Measurements from ENCODE around the gene PAX1.

The PAX1 gene

DNA sequence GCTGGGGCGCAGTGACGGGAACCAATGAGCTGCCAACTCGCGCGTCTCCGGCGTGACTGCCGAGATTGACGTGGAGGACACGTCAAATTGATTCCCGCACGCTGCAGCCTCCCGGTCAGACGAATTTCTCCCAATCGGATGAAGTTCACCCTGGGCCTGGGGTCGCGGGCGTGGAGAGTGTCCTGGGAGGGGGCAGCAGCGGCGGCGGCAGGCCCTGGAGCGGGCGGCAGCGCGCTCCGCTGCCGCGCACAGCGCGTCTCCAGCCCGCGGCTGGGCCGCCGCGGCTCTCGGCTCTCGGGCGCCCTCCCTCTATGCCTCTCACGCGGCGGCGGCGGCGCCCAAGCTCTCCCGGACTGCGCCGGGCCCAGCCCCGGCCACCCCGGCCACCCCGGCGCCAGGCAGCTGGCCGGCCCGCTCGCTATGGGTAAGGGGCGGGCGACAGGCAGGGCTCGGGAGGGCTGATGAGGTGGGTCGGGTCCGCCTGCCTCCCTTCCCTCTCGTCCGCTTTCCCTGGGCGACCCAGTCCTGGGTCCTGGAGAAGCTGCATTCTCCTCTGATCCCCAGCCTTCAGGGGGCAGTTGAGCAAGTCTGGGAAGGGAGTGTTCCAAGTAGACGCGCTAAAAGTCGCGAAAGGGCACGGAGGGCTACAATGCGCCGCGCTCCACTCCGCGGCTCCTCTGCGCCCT is at the start of gene PAX1:
PAX1 (plus strand) TSS at position 90 of the 686 bp plus-strand sequence; CDS start at position 139, 49 bp downstream.
- DNase-seq = no peak

DNA sequence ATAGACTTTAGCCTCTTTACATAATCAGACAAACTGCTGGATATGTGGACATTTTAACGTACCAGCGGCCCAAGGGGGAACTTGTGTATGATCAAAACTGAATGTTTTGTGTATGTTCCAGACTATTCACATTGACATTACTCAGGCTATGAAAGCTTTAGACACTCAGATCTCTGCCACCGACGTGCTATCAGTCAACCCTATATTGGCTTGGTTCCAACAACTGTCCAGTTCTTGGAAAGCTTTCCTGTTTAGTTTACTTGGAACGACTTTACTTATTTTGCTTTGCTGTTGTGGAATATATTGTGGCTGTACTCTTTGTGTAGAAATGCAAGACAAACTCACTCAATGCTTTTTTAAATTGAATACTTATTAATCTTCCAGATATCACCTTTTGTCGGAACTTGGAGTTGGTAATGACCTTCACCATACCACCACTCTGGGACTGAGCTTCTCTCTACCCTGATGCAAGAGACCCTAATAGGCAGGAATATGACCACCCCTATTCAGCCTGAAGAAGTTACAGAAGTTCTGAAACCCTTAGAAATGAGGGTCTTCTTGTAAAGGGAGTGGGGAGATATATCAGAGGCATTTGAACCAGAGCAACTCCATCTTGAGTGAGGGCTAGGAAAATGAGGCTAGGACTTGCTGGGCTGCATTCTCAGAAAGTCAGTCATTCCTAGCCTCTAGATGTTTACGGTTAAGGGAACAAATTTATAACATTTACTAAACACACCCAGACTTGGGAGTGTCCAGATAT is 49.0 kb upstream of the PAX1 start:
- DNase-seq = no peak

DNA sequence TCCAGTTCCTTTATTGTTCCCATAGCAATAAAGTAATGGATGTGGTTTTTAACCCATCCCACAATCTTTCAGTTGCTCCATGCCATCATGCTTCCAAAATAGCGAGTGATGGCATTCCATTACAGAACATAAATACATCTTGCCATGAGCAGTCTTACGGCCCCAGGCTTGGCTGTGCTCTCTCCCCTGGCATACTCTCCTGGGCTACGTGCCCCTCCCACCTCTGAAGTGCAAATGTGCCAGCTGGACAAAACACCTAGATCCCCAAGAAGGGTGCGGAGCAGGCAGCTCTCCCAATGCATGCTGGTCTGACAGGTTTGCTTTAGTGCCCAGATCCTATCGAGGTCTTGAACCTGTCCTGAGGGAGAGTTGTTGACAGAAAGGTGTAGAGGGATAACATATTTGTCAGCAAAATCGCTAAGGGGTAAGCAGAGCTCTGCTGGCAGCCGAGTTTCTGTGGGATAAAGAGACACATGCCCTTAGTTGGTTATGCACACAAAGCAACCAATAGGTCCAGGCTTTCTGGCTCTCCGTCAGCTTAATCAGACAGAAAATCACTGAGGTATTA is 43.9 kb upstream of the PAX1 start:
- DNase-seq = no peak

DNA sequence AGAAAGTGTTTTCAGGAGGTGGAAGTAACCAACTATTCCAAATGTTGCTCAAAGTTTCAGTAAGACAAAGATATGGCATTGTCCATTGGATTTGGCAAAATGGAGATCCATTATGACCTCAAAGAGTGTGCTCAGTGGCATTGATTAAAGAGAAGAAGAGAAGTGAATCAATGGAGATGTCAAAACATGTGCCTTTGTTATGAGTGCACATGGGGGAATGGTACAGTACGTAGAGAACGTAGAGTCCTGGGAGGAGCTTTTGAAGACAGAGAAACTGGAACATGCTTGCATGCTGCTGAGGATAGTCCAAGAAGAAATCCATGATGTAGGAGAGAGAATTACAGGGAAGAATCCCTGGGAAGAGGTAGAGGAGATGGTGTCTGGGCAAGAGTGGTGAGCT is 42.0 kb upstream of the PAX1 start:
- DNase-seq = no peak

DNA sequence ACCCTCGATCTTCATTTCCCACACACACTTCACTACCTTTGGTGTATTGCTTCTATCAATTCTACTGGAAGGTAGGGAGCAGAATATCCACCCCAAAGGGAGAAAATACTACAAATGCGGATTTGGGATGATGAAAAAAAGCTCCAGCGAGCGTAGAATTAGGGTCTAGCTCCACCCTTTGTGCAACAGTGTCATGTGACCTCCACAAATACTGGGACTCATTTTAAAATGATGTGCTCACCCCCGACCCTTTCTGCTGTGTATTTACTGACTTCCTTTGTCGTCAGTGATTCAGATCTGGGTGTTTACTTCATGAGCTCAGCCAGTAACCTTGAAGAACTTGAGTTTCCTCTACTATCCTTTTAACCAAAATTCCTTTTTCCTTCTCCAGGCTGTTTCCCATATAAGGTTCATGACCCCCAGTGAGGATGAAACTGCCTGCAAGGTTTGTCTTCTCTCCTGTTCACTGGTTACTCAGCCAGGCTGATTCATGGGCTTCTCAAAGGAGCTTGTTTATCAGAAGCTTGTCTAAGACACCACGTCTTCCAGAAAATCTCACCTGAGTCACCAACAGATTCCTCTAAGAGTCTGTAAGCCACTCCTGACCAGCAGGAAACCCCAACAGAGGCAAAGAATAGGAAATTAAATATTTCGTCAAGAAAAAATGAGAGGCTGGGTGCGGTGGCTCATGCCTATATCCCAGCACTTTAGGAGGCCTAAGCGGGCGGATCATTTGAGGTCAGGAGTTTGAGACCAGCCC is 39.6 kb upstream of the PAX1 start:
- no peak for DNase-seq

DNA sequence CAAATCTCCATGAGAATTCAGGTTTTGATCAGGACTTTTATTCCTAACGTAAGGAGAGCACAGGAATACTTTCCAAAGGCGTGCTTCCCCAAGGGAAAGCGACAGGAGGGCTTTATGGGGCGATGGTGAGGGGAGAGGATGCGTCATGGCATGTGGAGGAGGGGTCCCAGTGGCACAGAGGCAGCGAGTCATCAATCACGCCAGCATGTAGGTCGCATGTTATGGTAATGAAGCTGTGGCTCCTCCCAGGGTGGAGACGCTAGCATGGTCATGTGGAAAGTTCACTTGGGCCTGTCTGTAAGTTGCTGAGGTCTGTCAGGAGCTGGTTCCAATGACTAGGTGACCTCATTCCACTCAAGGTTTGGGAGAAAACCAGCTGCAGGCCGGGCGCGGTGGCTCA is 35.3 kb upstream of the PAX1 start:
- DNase-seq = no peak

DNA sequence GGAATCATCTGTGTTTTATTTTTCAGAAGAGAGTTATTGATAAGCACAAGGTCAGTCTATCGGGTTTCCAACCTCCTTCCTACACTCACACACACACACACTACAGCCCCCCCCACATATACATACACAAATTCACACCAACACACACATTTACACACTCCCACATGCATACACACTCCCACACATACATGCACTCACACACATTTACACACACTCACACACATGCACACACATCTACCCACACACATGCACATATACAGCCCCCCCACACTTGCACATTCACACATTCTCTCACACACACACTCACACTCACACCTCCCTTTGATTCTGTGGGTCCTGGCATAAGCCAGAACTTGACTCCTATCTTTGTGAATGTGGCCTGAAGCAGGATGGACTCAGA is 34.5 kb upstream of the PAX1 start:
- DNase-seq = no peak

DNA sequence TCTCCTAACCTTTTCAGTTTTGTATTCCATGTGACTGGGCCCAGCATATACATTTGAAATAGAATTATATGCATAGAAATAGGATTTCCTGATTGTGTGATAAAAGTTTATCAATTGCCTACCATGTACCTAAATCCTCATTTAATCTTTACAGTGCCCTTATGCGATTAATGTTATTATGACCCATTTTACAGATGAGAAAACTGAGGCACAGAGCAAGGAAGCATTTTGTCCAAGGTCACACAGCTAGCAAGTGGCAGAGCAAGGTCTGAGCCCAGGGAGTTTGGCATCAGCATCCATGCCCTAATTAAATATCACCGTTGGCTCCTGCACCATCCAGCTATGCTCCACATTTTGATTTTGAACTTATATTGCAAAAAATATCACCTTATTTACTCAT is 28.2 kb upstream of the PAX1 start:
- DNase-seq = no peak

DNA sequence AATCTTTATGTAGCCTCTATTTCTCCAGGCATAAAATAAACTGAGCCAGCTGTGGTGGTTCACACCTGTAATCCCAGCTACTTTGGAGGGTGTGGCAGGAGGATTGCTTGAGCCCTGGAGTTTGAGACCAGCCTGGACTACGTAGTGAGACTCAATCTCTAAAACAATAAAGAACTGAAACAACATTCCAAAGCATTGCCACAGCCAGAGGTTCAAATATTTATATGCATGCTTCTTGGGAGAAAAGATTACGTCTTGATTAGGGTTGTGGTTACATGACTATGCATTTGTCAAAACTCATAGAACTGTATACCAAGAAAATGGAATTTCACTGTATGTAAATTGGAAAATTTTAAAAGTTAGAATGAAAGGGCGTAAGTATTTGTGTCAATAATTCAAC is 27.7 kb upstream of the PAX1 start:
- no peak for DNase-seq

DNA sequence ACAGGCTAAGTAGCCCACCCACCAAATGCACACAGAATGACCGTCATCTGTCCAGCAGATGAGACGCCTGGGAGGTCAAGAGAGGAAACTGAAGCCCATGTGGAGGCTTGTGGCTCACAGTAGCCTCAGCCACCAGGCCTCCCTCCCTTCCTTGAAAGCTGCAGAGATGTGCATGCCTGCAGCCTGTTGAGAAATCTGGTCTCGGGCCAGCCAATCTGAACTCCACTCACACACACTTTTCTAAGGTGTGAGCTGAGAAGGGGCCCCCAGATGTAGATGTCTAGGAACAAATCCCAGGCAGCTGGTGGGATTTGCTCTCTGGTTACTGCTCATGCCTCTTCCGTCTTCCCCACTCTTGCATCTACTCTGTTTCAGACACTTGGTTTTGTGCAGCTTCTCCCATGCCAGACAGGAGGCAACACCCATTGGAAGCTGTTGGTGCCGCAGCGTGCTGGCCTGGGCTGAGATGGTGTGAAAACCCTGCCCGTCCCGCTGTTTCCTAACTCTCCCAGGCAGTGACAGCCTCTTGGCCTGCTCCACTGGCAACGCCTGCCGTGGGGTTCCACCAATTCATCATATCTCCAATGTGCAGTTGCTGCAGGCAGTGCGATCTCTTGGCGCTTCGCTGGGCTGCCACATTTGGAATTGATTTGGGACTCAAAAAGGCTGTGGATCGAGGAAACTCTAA is 24.1 kb upstream of the PAX1 start:
- DNase-seq = no peak

DNA sequence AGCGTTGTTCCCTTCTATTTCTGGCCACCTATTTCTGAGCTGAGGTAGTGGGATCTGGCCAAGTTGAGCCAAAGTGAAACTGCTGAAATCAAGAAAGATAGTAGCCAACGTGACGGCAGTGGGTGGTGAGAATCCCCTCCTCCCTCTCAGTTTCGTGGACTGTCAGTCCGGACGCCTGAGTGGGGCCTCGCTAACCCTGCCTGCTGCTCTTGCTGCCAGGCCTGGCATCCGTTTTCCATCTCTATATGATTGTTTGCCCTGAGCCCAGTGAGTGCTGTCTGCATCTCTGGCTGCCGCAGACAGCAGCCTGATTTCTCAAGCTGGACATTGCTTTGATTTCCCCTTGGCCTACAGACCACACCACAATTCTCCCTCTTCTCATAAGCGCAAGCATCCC is 23.5 kb upstream of the PAX1 start:
- no peak for DNase-seq

DNA sequence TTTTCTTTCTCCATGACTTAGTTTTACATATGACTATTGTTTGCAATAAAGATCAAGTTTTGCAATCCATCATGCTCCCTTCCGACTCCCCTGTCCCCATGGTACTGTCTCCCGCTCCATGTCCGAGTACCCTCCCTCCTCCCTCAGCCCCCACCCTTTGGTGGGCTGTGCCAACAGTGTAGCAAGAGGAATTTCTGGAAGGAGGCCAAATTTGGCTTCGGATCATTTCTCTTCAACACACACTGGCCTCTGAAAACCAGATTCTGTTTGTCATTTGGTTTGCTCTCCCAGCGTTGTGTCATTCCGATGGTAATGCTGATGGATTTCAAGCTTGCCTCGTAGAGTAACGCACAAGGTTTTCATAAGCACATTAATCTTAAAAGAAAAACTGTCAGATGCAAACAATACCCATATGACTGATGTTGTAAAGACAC is 22.9 kb upstream of the PAX1 start:
- DNase-seq = no peak

DNA sequence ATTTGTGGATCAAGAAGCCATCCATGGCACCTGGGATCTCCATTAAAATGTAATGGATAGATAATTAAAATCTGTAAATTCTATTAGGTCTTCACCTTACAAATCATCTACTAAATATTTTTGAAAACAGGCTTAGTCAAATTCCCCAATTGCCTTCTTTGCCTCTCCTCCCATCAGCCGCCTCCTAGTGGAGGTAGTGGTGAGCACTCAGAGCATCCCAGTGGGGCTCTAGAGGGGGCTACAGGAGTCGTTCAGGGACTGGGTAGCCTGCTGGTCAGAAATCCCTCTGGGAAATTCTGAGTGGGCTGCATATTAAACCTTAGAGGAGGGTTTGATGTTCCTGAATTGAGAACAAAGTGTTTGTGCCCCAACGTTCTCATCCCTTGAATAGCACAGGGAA is 20.8 kb upstream of the PAX1 start:
- DNase-seq = no peak

DNA sequence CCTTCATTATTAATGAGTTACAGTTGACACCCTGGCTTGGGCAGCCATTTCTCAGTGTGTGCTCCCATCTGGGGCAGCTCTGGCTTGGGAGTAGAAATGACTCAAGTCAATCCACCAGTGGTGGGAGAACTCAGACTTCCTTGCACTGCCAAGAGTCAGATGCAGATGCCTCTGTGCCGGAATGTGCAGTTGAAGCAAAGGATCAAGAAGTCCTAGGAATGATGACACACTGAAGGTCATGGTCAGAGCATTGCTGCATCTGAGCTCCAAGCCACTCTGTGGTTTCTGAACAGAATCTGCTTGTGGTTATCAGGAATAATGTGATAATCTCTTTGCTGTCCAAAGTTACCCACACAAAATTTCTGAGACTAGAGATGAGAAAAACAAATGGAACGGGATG is 19.5 kb upstream of the PAX1 start:
- no peak for DNase-seq

DNA sequence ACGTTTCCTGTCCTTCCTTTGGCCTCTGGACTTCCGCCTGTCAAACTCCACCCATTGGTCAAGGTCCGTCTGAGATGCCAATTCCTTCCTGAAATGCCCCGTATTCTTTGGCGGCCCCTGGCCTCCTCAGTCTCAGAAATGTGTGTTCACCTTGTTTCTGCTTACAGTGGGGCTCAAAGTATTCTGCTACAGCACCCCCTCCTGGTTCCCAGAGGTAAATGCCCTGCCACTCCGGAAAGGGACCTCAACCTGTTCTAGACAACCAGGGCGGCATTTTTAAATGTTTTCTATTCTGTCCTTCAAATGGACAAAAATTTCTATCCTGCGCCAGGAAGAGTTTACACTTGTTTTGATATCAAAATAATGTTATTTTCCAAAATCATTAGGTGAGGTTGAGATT is 12.1 kb upstream of the PAX1 start:
- no peak for DNase-seq

DNA sequence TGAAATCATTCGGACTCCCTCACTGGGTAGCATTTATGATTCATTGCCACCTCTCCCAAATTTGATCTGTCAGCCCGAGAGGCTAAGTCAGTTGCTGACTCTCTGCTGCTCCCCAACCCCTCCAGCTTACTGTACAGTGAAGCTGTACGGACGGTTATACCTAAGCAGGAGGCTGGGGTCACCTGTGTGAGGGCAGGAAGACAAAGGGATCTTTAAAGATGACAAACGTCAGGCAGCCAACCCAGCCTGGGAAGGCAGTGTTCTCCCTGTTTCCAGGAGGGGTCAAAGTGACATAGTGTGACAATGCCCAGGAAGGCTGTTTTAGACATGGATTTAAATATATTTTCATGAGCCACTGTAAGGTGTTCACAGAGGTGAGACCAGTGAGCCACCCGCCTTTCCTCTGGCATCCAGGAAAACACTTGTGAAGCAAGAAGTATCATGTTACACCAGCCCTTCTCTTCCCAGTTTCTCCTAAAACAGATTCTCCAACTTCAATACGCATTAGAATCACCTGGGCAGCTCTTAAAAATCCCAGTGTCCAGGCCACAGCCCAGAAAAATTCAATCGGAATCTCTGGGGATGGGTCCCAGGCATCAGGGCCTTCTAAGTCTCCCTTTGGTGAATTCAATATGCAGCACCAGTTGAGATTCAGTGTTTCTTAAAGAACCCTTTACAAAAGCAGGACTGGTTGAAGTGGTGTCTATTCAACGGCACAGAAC is 6.8 kb upstream of the PAX1 start:
- DNase-seq = no peak

DNA sequence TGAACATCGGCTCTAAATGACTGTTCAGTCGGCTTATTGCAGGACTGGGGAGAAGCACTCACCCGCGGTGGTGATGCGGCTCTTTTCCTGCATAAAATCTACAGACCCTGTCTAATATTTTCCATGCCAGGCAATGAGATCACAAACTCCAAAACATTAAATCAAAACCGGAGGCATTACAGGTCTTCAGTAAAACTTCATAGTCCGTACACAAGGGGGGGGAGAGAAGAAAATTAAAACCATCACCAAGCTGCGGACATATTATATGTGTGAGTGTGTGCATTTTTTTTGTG is 6.3 kb upstream of the PAX1 start:
- DNase-seq = no peak

DNA sequence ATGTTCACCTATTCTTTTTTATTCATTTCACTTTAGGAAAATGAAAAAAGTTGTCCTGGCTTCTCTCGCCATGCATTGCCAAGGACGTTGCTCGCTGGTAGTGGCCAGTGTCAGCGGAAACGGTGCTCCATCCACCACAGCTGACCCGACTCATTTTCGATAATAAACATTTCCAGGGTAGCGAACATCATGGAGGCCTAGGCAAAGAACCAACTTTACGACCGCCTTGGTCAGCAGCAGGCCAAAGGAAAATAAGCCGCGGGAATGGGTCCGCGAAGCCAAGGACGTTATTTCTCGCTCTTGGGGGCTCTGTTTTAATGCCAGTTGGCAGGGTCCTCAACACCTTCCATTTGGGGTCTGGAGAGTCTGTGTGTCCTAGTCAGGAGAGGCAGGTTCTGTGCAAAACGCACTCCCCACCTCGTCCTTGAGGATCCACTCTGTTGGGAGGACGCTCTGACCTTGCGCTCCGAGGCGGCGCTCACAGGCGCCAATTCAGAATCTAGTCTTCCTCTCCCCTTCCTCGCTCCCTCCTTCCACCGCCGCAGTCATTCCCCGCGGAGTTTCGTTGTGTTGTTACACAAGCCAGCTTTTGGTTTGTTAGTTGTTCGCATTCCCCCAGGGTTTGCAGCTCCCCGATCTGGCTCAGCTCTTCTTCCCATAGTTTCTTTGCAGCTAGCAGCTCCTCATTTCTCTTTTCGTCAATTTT is 4.1 kb upstream of the PAX1 start:
- DNase-seq = no peak

DNA sequence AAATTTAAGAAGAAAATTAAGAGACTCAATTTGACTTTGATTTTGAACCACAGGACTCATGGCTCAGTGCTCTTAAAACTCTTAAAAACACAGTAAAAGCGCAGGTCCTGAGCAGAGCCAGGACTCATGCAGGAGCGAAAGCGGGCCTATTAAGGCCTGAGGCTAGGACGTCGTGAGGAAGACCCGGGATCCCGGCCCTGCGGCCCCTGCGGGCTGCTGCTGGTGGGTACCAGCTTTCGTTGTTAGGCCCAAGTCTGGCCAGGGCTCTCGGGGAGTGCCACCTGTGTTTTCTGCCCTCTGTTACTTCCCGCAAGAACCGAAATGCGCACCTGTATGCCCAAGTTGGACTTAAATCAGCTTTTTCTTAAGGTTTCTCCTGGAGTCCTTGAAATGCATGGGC is 3.4 kb upstream of the PAX1 start:
- no peak for DNase-seq

DNA sequence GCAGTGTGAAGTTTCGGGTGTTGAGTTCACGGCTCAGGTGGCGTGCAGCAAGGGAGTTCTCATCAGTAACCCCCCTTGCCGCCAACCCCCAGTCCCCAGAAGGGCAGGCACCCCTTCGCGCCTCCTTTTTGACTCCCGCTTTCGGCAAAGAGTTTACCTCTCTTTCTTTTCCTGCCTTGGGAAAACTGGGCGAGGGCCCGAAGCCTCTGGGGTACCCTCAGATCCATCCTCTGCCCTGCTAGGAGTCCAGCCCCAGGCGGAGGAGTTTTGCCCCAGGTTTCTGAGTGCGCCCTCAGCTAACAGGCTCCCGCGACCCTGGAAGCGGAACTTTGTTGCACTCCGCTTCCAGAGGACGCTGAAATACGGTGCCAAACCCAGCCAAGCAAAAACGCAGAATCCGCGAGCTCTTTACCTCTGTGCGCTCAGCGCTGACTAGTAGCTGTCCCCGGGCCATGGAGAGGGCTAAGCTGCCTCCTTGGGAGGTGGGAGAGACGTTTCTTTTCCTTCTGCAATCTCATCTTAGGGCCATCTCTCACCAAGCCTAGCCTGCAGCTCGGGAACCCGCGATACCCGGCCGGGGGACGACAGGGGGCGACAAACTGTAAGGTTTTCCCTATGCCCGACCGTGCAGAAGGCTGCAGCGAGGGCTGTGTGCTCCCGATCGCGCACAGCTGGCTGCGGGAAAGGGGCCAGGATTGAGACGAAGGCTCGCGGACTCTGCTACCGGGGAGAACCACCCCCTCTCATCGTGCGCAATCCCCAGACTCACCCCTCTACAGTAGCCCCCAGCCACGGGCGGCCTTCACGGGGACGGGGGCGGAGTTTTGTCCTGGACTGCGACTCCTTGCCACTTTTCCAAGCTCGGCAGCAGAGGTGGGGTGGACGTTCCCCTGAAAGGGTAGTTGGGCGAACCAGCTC is 2.7 kb upstream of the PAX1 start:
- DNase-seq = no peak
